EL (cell line): ENCODE data around the gene GSC2.

Experiments
- DNase-seq: peaks from one replicate; pipeline ENCODE4 v3.0.0-alpha.2; 2016

GSC2 gene

DNA sequence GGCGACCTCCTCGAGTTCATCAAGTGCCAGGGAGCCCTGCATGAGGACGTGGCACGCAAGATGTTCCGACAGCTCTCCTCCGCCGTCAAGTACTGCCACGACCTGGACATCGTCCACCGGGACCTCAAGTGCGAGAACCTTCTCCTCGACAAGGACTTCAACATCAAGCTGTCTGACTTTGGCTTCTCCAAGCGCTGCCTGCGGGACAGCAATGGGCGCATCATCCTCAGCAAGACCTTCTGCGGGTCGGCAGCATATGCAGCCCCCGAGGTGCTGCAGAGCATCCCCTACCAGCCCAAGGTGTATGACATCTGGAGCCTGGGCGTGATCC lies 18.4 kb downstream of the GSC2 start:
- no peak for DNase-seq

DNA sequence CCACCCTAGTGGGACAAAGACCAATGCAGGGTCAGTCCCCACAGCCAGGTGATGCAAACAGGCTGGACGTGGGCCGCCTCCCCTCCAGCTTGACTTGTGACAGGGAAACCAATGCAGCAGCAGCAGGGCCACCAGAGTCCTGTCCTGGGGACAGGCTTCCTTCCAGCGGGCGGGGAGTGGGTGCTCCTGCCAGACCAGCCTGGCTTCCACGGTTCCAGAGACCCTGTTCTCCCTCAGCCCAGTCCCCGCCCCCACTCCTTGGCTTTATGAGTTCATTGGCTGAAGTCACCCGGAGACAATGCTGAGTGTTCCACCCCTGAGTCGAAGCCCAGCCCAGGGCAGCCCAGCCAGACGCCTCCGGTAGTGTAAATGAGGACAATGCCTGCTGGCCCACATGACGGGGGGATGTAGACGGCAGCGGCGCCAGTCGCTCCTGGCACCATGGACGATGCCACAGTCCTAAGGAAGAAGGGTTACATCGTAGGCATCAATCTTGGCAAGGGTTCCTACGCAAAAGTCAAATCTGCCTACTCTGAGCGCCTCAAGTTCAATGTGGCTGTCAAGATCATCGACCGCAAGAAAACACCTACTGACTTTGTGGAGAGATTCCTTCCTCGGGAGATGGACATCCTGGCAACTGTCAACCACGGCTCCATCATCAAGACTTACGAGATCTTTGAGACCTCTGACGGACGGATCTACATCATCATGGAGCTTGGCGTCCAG lies 19.0 kb downstream of the GSC2 start, which contains the start of gene TSSK2:
TSS of gene TSSK2 (plus strand) at position 350 of the 726 bp plus-strand sequence. CDS start at position 442, 92 bp downstream.
- DNase-seq, result no peak

DNA sequence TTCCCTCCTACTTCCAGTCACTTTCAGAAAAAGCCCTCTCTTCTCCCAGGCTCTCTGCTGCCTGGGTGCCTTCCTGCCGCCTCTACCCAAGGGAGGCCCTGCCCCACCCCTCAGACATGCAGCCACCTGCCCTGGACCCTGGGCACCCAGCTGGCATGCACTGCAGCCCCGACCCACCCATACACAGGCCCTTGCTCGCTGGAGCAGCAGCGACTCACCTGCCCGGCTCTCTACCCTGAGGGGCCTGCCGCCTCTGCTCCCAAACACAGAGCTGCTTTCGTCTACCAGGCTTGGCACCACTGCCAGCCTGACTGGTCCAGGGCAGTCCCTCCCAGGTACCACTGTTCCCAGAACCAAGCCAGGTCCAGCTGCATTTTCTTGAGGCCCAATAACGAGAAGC lies 20.2 kb downstream of the GSC2 start:
- no peak for DNase-seq

DNA sequence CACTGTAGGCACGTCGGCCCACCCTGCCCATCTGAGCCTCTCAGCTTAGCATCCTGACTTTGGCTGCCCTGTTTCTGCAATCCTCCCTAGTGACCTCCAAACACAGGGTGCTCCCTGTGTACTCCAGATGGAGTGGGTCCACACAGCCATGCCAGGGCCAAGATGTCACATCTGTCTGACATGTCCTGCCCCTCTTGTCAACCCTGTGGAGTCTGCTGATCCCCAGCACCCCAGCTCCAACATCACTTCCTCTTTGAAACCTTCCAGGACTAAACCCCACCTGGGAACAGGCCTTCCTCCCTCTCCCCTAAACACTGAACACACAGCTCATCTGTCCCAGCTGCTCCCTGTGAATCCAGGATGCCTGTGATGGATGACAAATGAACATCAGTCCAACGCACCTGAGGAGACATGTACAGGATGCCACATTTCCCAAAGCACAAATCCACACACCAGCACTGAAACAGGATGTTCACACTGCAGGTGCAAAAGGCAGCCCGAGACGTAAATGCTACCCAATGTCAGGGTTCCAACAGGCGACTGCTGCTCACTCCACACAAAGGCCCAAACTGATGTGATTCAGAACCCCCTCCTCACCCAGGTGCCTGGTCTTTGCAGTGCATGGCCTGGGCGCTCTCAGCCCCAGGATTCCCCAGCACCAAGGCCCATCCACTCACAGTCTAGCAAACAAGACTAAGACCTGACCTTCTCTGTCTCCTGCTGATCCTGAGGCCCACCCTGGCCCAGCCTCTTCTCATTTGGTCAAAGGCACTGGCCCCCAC lies 21.0 kb downstream of the GSC2 start:
- DNase-seq, result no peak

DNA sequence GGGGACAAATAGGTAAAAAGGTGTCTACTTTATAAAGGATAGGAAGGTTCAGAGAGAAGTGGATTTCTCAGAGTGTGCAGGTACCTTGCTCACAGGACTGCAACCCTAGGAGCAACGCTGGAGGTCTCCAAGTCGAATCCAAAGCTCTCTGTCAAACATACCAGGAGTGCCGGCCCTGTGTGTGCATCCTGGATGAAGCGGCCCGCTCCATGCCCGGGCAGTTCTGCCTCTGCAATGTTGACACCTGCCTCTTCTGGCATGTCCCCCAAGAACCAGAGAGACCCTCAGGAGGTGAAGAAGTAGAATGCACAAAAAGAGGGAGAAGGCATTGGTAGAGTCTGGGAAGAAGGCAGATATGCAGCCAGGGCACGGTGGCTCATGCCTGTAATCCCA lies 22.1 kb downstream of the GSC2 start:
- DNase-seq, result no peak

DNA sequence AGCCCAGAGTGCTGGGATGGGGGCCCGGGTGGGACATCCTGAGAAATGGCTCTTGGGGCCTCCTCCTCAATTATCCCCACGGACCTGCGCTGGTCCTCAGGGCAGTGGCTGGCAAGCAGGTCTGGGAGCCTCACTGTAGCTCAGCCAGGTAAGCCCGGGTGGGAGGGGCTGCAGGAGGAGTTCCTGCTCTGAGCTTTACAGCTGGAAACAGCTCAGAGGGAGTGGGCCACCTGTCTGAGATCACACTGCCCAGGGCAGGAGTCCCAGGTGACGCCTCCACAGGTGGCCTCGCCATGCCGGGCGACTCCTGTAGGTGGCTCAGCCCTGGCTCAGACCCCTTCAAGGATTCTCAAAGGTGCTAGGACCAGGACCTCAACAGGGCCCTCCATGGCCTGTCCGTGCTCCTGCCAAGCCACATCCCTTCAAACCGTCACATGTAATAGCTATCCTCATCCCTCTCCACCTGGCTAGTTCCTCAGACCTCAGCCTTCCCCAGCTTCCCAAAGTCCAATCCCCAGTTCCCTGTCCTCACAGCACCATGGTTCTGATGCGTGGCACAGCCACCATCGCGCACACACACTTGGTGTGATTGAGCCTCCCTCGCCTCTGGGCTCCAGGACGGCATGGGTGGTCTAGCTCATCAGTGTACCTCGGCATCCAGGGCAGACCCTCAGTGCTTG lies 22.6 kb downstream of the GSC2 start:
- no peak for DNase-seq

DNA sequence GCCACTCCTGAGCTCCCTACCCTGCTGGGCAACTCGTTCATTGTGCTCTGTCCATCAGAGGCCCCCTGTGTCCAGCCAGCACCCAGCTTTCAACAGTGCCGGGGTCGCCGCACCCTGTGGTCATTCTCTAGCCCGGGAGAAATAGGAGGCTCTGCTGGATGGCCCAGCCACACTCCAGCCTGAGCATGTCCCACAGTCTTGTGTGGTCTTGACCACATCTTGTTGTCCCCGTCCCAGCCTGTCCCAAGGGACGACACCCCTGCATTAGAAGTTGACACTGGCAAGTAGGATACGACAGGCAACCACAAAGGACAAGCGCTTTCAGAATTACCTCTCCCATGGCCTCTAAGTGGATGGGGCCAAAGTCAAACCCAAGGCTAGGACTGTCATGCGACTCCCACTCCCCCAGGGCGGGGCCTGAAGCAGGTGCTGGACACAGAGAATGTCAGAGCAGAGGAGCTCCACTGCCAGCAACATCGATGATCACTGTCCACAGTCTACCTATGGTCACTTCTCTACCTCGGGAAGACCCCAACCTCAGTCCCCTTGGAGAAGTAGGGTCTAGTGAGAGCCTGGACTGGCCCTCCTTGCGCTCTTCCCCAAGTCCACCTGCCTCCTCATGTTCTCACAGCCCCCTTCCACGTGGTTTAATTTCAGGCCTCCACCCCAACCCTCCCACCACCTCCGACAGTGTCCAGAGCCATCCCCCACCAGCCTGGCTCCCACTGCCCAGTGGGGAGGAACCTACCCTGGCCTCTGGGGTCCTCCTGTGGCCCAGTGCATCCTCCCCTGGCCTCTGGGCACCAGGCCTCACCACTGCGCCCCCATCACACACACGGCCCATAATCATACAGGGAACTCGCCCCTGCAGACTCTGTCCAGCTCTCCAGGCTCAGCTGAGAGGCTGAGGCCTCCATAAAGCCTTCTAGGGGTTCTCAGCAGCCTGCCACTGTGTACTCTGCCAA lies 23.5 kb downstream of the GSC2 start:
- DNase-seq, result no peak

DNA sequence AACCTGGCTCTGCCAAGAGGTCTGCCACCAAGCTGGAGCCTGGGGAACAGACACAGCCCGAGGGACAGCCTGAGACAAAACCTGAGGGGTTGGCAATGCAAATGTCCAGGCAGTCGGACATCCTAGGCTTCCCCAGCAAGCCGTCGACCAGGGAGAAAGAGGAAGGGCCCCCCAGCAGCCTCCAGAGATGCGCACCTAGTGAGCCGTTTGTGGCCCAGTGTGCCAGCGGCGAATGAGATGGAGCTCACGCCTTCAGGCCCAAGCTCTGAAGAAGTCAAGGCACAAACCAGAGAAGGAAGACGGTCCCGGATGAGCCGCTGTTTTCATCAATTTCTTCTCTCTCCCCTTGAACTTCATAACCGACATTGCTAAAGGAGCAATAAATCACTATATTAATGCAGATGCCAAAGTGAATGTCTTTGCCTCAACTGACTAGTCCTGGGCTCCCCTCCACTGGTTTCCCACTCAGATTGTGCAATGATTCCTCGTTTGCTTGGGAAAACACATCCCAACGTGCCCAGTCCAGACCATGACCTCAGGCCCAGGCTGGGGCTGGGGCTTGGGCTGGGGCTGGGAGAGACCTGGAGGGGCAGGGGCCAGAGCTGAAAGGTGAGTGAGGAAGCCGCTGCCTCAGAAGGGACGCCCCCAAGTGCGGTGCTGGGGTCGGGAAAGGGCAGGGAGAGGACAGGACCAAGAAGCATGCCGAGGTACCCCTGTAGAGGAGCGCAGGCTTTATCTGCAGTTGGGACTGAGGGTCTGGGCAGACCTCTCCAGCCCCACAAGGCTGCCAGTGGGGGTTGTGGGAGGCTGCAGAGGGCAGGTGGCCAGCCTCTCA lies 24.4 kb downstream of the GSC2 start:
- DNase-seq, result no peak

DNA sequence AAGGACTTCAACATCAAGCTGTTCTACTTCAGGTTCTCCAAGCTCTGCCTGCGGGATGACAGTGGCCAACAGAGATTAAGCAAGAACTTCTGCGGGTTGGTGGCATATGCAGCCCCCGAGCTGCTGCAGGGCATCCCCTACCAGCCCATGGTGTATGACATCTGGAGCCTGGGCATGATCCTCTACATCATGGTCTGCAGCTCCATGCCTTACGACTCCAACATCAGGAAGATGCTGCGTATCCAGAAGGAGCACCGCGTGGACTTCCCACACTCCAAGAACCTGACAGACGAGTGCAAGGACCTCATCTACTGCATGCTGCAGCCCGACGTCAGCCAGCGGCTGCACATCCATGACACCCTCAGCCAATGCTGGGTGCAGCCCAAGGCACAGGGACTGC lies 25.1 kb downstream of the GSC2 start:
- no peak for DNase-seq

DNA sequence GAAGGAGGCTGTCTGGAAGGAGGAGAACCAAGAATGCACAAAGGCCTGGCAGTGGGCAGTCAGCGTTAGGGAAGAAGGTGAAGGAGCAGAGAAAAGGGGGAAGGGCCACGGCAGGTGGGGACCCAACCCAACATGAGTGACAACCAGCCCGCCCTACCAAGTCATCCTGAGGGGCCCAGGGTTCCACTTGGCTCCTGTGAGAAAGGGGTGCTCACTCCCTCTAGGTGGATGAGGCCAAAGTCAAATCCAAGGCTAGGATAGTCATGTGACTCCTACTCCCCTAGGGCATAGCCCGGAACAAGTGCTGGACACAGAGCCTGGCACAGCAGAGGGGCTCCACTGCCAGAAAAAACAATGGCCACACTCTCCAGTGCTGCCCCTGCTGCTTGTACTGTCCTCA lies 25.7 kb downstream of the GSC2 start:
- no peak for DNase-seq

DNA sequence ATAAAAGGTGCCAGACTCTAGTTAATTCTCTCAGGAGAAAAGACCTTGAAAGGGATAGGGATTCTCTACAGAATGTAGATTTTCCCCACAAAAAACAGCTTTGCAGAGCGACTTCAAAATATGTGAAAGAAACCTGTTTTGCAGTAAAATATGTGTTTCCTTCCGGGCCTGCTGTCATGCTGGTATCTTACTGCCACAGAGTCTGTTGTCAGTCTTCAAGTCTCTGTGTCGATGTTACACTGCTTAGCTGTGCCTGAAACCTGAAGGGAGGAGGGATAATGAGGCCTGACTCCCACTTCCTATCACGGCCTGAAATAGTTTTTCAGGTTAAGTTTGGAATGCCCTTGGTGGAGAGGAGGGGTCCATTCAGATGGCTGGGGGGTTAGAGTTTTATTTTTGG lies 26.2 kb downstream of the GSC2 start:
- no peak for DNase-seq

DNA sequence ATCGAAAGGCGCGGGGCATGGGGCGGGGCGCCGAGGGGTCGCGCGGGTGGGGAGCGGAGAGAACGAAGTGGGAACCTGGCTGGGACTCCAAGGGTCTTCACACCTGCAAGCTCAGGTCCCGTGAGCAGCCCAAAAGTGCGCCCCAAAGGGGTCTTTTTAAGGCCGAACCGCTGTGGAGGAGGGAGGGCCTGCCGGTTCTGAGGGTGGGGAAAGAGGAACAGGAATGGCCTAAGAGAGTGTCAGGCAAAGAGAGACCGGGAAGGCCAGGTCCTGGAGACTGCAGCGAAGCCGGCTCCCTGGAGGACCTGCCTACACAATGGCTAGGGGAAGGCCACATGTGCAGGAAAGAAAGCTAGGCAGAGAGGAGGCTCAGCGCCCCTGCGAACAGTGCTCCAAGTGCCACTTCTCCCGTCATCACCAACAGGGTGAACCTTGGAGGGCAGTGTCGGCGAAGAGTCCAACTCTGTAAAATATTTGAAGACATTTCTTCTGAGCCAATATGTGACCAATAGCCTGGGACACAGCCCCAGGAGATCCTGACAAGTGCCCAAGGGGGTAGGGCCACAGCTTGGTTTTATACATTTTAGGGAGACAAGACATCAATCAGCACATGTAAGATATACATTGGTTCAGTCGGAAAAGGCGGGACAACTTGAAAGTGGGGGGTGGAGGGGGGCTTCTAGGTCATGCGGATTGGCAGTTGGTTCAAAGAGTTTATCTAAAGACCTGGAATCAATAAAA lies 27.2 kb downstream of the GSC2 start:
- DNase-seq, result peak; percentile 26

DNA sequence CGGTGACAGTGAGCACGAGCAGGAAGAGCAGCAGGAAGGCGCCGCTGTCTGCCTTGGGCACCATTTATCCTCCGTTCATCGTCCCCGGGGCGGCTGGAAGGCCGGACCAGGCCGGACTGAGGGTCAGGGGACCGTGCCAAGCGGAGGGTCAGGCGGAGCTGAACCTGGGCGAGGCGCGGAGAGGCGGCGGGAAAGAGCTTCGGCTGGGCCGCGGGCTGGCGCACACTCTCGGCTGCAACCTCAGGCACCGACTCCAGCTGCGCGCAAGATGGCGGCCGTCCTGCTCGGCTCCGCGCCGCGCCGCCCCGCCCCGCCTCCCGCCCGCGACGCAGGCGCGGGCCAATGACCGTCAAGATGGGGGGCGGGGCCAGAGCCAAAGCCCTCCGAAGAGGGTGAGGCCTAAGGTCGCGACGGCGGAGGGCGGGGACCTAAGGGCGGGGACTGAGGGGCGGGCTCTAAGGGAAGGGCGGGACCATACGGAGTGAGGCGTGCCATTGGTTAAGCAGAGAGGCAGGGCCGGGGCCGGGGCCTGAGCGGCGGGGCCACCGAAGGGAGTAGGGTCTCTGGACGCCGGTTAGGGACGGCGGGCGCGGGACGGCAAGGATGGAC lies 27.8 kb downstream of the GSC2 start, which contains the start of gene DGCR2:
TSS of gene DGCR2 (minus strand) at position 270 of the 609 bp plus-strand sequence. CDS start at position 64, 206 bp downstream.
- peak; percentile 96 for DNase-seq

DNA sequence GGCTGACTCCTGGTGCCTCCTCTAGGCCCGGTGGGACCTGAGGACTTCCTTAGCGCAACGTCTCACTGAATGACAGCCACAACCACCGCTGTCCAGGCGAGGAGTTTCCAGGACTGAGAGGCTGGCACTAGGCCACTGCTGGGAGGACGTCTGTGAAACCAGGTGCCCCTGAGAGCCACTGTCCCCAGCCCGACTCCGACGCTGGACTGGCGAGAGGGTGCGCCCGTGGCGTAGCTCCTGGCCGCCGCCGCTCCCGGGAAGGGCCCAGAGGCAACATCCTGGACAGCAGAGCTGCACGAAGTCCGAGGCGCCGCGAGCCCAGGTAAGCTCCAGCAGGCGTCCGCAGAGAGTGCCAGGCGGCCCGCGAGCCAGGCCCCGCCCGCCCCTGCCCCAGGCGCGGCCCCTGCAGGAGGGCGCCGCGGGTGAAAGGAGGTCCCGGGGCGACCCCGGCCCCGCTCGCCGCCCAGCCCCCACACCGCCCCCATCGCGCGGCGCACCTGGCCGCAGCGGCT lies 28.4 kb downstream of the GSC2 start:
- peak; percentile 44 for DNase-seq

DNA sequence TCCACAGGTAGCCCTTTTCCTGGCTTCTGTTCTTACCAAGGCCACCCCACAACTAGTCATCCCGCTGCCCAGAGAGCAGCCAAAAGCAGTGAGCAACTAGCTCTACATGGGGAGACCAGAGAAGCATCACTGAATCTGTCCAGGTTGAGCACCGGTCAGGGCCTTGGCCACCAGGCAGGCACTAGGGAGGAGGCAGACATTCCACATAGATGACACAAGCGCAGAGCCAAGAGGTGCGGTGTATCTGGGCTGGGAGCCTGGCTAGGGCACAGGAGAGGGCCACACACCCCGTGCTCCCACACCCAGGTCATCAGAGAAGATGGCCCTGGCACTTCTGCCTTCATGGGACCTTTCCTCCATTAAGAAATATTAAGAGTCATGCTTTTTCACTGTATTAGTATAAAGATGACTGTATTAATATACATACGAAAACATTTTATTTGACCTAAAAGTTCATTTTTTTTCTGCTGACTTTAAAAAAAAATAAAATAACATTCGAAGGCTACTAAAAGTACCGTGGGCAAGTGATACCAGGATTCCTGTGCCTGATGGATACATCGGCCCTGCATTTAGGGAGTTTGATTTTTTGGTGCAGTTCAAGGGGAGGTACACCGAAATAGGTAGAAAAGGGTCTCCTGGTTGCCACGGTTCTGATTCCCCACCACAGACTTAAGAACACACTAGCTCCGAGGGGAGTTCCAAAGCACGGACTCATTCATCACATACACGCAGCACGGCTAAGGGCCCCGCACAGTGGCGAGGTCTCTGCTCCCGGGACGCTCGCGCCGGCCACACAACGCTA lies 29.1 kb downstream of the GSC2 start:
- DNase-seq, result peak; percentile 70

DNA sequence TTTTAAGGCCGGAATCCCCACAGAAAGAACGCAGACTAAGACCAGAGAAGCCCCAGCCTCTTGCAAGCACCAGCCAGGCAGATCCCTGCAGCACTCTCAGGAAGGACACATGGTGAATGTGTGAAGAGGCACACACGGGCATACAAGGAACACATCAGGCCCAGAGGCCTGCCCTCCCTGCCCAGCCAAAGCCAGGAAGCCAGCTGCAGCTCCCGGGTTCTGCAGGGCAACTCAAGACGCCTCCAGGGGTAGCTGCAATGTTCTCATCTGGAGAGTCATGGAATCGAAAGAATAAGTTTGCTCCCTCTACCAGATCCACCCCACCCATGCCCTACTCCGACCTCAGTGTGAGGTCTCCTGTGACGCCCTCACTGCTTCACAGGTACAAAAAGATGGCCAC lies 30.1 kb downstream of the GSC2 start:
- no peak for DNase-seq

DNA sequence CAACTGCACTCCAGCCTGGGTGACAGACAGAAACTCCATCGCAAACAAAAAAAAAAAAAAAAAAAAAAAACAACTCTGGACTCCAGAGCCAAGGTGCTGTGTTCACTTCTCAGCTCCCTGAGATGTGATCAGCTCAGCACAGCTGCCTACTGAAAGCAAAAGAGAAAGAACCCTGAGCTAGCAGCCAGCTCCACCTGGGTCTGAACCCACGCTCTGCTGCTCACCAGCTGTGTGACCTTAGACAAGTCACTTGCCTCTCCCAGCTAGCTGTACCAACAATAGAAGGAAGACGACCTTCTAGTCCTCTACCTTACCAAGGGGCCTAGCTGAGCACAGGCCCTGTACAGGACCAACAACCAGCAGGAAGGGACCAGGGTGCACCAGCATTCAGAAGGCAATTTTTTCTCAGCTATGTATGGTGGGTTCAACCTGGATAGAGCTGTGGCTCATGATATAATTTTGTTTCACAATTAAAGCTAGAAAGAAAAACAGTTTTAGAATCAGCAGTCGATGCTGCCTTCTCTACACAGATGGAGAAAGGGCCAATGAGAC lies 31.7 kb downstream of the GSC2 start:
- no peak for DNase-seq

DNA sequence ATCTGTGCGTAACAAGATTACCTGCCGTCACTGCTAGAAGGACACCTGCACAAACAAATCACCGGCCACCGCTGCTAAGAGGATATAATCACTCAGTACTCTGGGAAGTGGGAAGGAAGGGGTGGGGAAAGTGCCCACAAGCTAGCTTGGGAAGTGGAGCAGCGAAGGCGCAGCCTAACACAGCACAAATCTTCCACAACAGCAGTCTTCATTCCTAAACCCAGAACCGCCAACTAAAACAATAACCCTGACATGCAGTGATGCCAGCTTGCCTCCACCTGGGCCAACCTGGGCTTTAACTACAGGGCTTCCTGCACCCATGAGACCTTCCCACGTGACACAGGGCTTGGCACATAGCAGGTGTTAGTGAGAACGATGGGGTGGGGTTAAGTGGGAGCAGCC lies 33.0 kb downstream of the GSC2 start:
- no peak for DNase-seq

DNA sequence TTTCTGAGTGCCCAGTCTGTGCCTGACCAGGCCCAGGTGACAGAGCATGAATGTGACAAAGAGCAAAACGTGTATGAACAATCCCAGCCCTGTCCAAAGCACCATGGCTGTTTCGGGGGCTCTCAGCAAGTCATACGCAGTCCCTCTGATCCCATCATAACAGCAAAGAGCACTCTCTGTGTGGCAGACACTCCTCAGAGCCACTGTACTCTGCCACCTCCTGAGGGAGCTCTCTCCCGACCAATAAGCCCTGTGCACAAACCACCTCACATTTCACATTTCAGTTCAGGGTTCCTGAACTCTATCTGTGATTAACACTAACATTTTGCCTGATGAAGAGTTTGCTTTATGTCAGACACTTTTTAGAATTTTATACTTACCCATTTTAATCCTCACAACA lies 34.5 kb downstream of the GSC2 start:
- no peak for DNase-seq
